HepG2 (cell line): ENCODE data around the gene CA14. TPM values are rescaled to one million over a fixed set of nuclear protein-coding genes. Genes with fewer than 3 reads are reported as not detected.

Experiments used
- ATAC-seq: fragments of 200-7000 bp; cut with Tn5 transposase; 3 replicates; pipeline ENCODE4 v1.9.1; 2020; ENCODE audit warnings: mild to moderate bottlenecking, moderate library complexity
- BruUV-seq: library from RNA; stranded (reverse); fragments of 400-500 nt; replicated peaks from 2 replicates; lab custom pipeline; 2021; lab: Mats Ljungman, UMichigan
- CTCF ChIA-PET: fragments of 300-600 bp; formaldehyde crosslinking; extraction: SDS; loops from one replicate; lab custom pipeline; 2021; ENCODE audit warnings: low total read pairs, inconsistent platforms, low intra/inter-chr PET ratio; lab: Yijun Ruan, JAX
- POLR2A ChIA-PET: fragments of 350-600 bp; sonication (Branson Sonifier 250); formaldehyde crosslinking; loops from one replicate; lab custom pipeline; 2020; ENCODE audit warnings: antibody characterized with exemption, inconsistent platforms; lab: Yijun Ruan, JAX
- DNase-seq: peaks from one replicate; pipeline ENCODE4 v3.0.0-alpha.2; 2015; ENCODE audit warnings: low spot score
- FAIRE-seq: peaks from 3 replicates; lab custom pipeline; 2011; peaks lifted over from hg19 to GRCh38; lab: Jason Lieb, UNC
- H2AFZ ChIP-seq: one replicate; pipeline ENCODE4 v1.6.1; 2011; ENCODE audit warnings: low read length, inconsistent platforms
- H3K27ac ChIP-seq: fragments of 300-600 bp; 3 replicates; pipeline ENCODE4 v1.8.0; 2011; ENCODE audit warnings: mixed run types, mild to moderate bottlenecking, mixed read lengths, low read length, inconsistent platforms; ENCODE audit not compliant: insufficient read depth; ENCODE audit errors: extremely low read length
- H3K27me3 ChIP-seq, 2 experiments: fragments of 200-600 bp in 1 of 2; 2 replicates in 1 of 2; 3 replicates in 1 of 2; pipeline versions ENCODE4 v1.6.0 to v1.8.0; 2011; ENCODE audit warnings: low read length in 2 of 2, mild to moderate bottlenecking in 2 of 2, moderate library complexity in 2 of 2, inconsistent platforms in 1 of 2; ENCODE audit not compliant: insufficient read depth in 2 of 2, control insufficient read depth in 1 of 2
- H3K36me3 ChIP-seq, 2 experiments: fragments of 200-600 bp in 1 of 2; replicated peaks in 1 of 2; 2 replicates in 1 of 2; 3 replicates in 1 of 2; pipeline versions ENCODE4 v1.5.1 to v1.8.0; 2011; ENCODE audit warnings: low read length in 2 of 2, inconsistent platforms in 1 of 2; ENCODE audit not compliant: insufficient read depth in 2 of 2, control insufficient read depth in 1 of 2
- H3K4me1 ChIP-seq: 2 replicates; pipeline ENCODE4 v1.5.1; 2012; ENCODE audit warnings: low read length, inconsistent platforms; ENCODE audit not compliant: insufficient read depth
- H3K4me2 ChIP-seq: 2 replicates; pipeline ENCODE4 v1.6.0; 2011; ENCODE audit warnings: low read depth, low read length, inconsistent platforms
- H3K4me3 ChIP-seq, 3 experiments: fragments of 200-600 bp in 1 of 3; sonication (generic), shearing (Covaris generic) in 1 of 3; replicated peaks in 1 of 3; 2 replicates each; pipeline ENCODE4 v1.5.1; 2011 to 2016; ENCODE audit warnings: low read length in 3 of 3, inconsistent platforms in 2 of 3, low read depth in 2 of 3, mild to moderate bottlenecking in 2 of 3, control low read depth in 1 of 3, mixed read lengths in 1 of 3; ENCODE audit not compliant: insufficient read depth in 1 of 3
- H3K79me2 ChIP-seq: one replicate; pipeline ENCODE4 v1.6.1; 2011; ENCODE audit warnings: low read length, inconsistent platforms; ENCODE audit not compliant: insufficient read depth
- H3K9ac ChIP-seq: 2 replicates; pipeline ENCODE4 v1.6.0; 2011; ENCODE audit warnings: mild to moderate bottlenecking, low read depth, low read length, inconsistent platforms; ENCODE audit not compliant: insufficient read depth
- H3K9me3 ChIP-seq: 2 replicates; pipeline ENCODE4 v1.5.1; 2012; ENCODE audit warnings: mild to moderate bottlenecking, low read length
- H4K20me1 ChIP-seq: 2 replicates; pipeline ENCODE4 v1.6.0; 2011; ENCODE audit warnings: inconsistent platforms, mild to moderate bottlenecking, low read length, moderate library complexity; ENCODE audit not compliant: insufficient read depth
- DR1 ChIP-seq: sonication (generic); formaldehyde crosslinking; IDR thresholded peaks from 2 replicates; pipeline ENCODE4 v1.8.0; 2021; ENCODE audit warnings: mild to moderate bottlenecking, missing genetic modification reagents, inconsistent platforms
- ELF3 ChIP-seq: IDR thresholded peaks from 2 replicates; pipeline ENCODE4 v1.6.1; 2016; ENCODE audit warnings: missing genetic modification reagents, missing compliant biosample characterization
- HOXA3 ChIP-seq: sonication (generic); formaldehyde crosslinking; IDR thresholded peaks from 2 replicates; pipeline ENCODE4 v1.5.0; 2020; ENCODE audit warnings: missing genetic modification reagents
- PAXIP1 ChIP-seq: sonication (generic); formaldehyde crosslinking; conservative IDR thresholded peaks from 2 replicates; pipeline ENCODE4 v1.4.0; 2020; ENCODE audit warnings: mild to moderate bottlenecking, missing genetic modification reagents, moderate library complexity
- PHB2 ChIP-seq: fragments of 450-650 bp; IDR thresholded peaks from 2 replicates; pipeline ENCODE4 v1.6.1; 2018; ENCODE audit not compliant: partially characterized antibody
- RFXAP ChIP-seq: sonication (generic); formaldehyde crosslinking; IDR thresholded peaks from 2 replicates; pipeline ENCODE4 v1.4.0; 2020; ENCODE audit warnings: missing genetic modification reagents, borderline replicate concordance
- SP5 ChIP-seq: IDR thresholded peaks from 2 replicates; pipeline ENCODE4 v1.6.1; 2016; ENCODE audit warnings: low read depth, borderline replicate concordance
- YEATS2 ChIP-seq: sonication (generic); formaldehyde crosslinking; IDR thresholded peaks from 2 replicates; pipeline ENCODE4 v1.4.0; 2020; ENCODE audit warnings: missing genetic modification reagents, borderline replicate concordance
- ZNF468 ChIP-seq: sonication (generic); formaldehyde crosslinking; IDR thresholded peaks from 2 replicates; pipeline ENCODE4 v1.8.0; 2022; ENCODE audit warnings: mild to moderate bottlenecking, moderate library complexity, missing genetic modification reagents
- ZNF629 ChIP-seq: sonication (generic); formaldehyde crosslinking; conservative IDR thresholded peaks from 2 replicates; pipeline ENCODE4 v1.5.0; 2020; ENCODE audit warnings: missing genetic modification reagents
- ZNF747 ChIP-seq: sonication (generic); formaldehyde crosslinking; IDR thresholded peaks from 2 replicates; pipeline ENCODE4 v1.8.1; 2023; ENCODE audit warnings: missing genetic modification reagents, mild to moderate bottlenecking, borderline replicate concordance
- ZNF781 ChIP-seq: sonication (generic); formaldehyde crosslinking; IDR thresholded peaks from 2 replicates; pipeline ENCODE4 v1.5.1; 2020; ENCODE audit warnings: borderline replicate concordance, mild to moderate bottlenecking, missing genetic modification reagents; ENCODE audit errors: not compliant biosample characterization
- WGBS: methylation state at CpG from one replicate; pipeline ENCODE4 v1.1.6; 2017; ENCODE audit warnings: low lambda C conversion rate; 5-methylcytosine and 5-hydroxymethylcytosine counted together
- in situ Hi-C: cut with HindIII; loops from 2 replicates; pipeline ENCODE4 v1.10.0; 2017; ENCODE audit warnings: low pct_unique_long_range_greater_than_20kb; ENCODE audit not compliant: extremely low pct_ligation_motif_present
- intact Hi-C: fragments of 100-400 bp; cut with micrococcal nuclease; formaldehyde crosslinking; loops from one replicate; pipeline ENCODE4 v1.10.0; 2022; ENCODE audit not compliant: unreplicated experiment
- polyA plus RNA-seq, 8 experiments: library from polyadenylated mRNA; depleted of rRNA in 3 of 8; stranded (reverse) in 7 of 8; unstranded in 1 of 8; fragments of >200 nt; fragmentation: Illumina TruSeq in 4 of 8; extraction: Trizol in 4 of 8; gene quantifications; 2 replicates each; pipeline versions ENCODE4 v1.2.1 to v1.2.3, GENCODE V29; 2011 to 2016; ENCODE audit warnings: low read depth in 4 of 8, missing spikeins in 1 of 8, mixed read lengths in 1 of 8; ENCODE audit not compliant: insufficient read depth in 1 of 8
- total RNA-seq, 5 experiments: library from RNA; depleted of rRNA; stranded (reverse); fragments of >200 nt; fragmentation: Illumina TruSeq; extraction: Trizol; gene quantifications; 2 replicates each; pipeline ENCODE4 v1.2.3, GENCODE V29; 2016; ENCODE audit warnings: low read depth in 1 of 5
- TF ChIP-seq, protein P1 (sequence below): sonication (generic); formaldehyde crosslinking; IDR thresholded peaks from 2 replicates; pipeline ENCODE4 v1.9.0; 2022; ENCODE audit warnings: missing genetic modification reagents, mild to moderate bottlenecking, borderline replicate concordance
- TF ChIP-seq, protein P2 (sequence below): sonication (generic); formaldehyde crosslinking; IDR thresholded peaks from 2 replicates; pipeline ENCODE4 v1.5.1; 2020; ENCODE audit warnings: mild to moderate bottlenecking, moderate library complexity, missing genetic modification reagents
- TF ChIP-seq, protein P3 (sequence below): sonication (generic); formaldehyde crosslinking; IDR thresholded peaks from 2 replicates; pipeline ENCODE4 v1.4.0; 2020; ENCODE audit warnings: mild to moderate bottlenecking, missing genetic modification reagents
- TF ChIP-seq, protein P4 (sequence below): sonication (generic); formaldehyde crosslinking; IDR thresholded peaks from 2 replicates; pipeline ENCODE4 v1.4.0; 2020; ENCODE audit warnings: missing genetic modification reagents

CA14 gene
- total and polyA plus RNA-seq, 2 of the 13 experiments (the other 11 are each of a cell fraction or from before 2014, with no cell fraction given): 2.4 to 8.5 TPM

DNA sequence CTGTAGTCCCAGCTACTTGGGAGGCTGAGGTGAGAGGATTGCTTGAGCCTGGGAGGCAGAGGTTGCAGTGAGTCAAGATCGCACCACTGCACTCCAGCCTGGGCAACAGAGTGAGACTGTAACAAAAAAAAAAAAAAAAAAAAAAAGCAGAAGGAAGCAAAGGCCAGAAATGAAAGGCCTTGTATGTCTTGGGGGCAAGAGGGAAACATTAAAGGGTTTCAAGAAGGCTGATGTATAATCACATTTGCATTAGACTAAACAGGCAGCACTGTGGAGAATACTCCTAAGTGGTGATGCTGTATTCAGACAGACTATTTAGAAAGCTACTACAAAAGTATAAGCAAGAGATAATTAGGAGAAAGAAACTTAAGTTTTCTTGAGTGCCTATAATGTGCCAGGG lies 32.0 kb upstream of the CA14 start:
- CTCF ChIA-PET: no interaction called here
- H3K36me3 ChIP-seq: peaks cover 8 to 45% of the 10 kb centered on the region in 2 experiments
- intact Hi-C loops: no loop called here

More for the DNA sequence above, 32.0 kb upstream of the CA14 start:
- Histone ChIP-seq H2AFZ (no peak overlapping the region), H3K9ac (no peak overlapping the region), H3K4me1 (no peaks in the 10 kb centered on the region), H3K79me2 (peaks cover 4% of the 10 kb centered on the region), H3K9me3 (no peaks in the 10 kb centered on the region), H3K27me3 (no peaks in the 10 kb centered on the region), H3K27ac (no peak overlapping the region), H4K20me1 (no peaks in the 10 kb centered on the region), H3K4me2 (no peak overlapping the region), H3K4me3 (no peak overlapping the region)
- ATAC-seq: no peak
- no peak for FAIRE-seq
- DNase-seq: no peak
- 95% methylated on average over 1 of the region's 1 CpG for WGBS
- POLR2A ChIA-PET: no interaction called here
- TF ChIP-seq ZNF629 (CRISPR knock-in tag) (no peak), RFXAP (CRISPR knock-in tag) (no peak), SP5 (CRISPR knock-in tag) (no peak), ZNF781 (CRISPR knock-in tag) (no peak), ZNF747 (CRISPR knock-in tag) (no peak), HOXA3 (CRISPR knock-in tag) (no peak), PAXIP1 (CRISPR knock-in tag) (no peak), PHB2 (no peak), ZNF468 (no peak), ELF3 (CRISPR knock-in tag) (no peak), DR1 (CRISPR knock-in tag) (no peak), YEATS2 (CRISPR knock-in tag) (no peak)
- TF ChIP-seq, protein P1, sequence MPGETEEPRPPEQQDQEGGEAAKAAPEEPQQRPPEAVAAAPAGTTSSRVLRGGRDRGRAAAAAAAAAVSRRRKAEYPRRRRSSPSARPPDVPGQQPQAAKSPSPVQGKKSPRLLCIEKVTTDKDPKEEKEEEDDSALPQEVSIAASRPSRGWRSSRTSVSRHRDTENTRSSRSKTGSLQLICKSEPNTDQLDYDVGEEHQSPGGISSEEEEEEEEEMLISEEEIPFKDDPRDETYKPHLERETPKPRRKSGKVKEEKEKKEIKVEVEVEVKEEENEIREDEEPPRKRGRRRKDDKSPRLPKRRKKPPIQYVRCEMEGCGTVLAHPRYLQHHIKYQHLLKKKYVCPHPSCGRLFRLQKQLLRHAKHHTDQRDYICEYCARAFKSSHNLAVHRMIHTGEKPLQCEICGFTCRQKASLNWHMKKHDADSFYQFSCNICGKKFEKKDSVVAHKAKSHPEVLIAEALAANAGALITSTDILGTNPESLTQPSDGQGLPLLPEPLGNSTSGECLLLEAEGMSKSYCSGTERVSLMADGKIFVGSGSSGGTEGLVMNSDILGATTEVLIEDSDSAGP (CRISPR knock-in tag): no peak
- TF ChIP-seq, protein P2, sequence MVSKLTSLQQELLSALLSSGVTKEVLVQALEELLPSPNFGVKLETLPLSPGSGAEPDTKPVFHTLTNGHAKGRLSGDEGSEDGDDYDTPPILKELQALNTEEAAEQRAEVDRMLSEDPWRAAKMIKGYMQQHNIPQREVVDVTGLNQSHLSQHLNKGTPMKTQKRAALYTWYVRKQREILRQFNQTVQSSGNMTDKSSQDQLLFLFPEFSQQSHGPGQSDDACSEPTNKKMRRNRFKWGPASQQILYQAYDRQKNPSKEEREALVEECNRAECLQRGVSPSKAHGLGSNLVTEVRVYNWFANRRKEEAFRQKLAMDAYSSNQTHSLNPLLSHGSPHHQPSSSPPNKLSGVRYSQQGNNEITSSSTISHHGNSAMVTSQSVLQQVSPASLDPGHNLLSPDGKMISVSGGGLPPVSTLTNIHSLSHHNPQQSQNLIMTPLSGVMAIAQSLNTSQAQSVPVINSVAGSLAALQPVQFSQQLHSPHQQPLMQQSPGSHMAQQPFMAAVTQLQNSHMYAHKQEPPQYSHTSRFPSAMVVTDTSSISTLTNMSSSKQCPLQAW (CRISPR knock-in tag): no peak
- TF ChIP-seq, protein P3, sequence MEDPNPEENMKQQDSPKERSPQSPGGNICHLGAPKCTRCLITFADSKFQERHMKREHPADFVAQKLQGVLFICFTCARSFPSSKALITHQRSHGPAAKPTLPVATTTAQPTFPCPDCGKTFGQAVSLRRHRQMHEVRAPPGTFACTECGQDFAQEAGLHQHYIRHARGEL (CRISPR knock-in tag): no peak
- TF ChIP-seq, protein P4, sequence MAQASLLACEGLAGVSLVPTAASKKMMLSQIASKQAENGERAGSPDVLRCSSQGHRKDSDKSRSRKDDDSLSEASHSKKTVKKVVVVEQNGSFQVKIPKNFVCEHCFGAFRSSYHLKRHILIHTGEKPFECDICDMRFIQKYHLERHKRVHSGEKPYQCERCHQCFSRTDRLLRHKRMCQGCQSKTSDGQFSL: no peak
- in situ Hi-C loops: no loop called here
- no TSS peak for BruUV-seq
